ENCODE results near the gene ABCB8.

DNA sequence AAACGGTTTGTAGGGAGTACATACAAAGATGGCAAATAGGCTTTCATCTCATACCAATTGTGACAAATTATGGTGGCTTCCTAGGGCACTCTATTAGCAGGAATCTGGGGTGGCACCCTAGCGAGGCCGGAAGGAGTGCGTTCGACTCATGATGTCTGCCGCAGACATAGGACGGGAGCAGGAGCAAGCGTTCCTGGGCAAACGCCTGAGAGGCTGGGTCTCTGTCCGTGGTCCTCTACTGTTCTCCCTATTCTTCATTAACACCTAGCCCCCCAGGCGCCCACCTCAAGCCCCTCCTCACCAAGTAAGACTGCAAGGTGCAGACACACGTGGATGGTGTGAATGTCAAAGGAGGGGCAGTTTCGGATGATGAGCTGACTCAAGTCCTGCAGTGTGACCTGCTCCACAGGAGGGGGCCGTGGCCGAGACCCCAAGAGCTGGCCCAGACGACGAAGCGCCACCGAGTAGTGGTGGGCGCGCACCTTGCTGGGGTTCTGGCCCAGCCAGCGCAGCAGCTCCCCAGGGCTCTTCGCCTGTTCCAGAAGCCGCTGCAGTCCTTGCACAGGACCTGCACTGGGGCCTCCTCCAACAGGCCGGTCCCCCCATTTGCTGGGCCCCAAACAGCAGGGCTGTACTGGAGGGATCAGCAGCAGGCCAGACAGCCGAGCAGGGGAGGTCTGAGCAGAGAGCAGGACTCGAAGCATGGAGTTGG is 51.1 kb downstream of the ABCB8 start:
- TF ChIP-seq POLR2A (IDR thresholded peaks at IDR 0.05) (no peak), EP300 (IDR thresholded peaks at IDR 0.05) (no peak)
- TF ChIP-seq, protein P1, sequence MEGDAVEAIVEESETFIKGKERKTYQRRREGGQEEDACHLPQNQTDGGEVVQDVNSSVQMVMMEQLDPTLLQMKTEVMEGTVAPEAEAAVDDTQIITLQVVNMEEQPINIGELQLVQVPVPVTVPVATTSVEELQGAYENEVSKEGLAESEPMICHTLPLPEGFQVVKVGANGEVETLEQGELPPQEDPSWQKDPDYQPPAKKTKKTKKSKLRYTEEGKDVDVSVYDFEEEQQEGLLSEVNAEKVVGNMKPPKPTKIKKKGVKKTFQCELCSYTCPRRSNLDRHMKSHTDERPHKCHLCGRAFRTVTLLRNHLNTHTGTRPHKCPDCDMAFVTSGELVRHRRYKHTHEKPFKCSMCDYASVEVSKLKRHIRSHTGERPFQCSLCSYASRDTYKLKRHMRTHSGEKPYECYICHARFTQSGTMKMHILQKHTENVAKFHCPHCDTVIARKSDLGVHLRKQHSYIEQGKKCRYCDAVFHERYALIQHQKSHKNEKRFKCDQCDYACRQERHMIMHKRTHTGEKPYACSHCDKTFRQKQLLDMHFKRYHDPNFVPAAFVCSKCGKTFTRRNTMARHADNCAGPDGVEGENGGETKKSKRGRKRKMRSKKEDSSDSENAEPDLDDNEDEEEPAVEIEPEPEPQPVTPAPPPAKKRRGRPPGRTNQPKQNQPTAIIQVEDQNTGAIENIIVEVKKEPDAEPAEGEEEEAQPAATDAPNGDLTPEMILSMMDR (IDR thresholded peaks at IDR 0.05): no peak
